ENCODE results near the gene ACTR1B. TPM values are rescaled to one million over a fixed set of nuclear protein-coding genes. Genes with fewer than 3 reads are reported as not detected.

The ACTR1B gene
- total RNA-seq, 1 experiment from 2014 or later: 33.8 TPM

DNA sequence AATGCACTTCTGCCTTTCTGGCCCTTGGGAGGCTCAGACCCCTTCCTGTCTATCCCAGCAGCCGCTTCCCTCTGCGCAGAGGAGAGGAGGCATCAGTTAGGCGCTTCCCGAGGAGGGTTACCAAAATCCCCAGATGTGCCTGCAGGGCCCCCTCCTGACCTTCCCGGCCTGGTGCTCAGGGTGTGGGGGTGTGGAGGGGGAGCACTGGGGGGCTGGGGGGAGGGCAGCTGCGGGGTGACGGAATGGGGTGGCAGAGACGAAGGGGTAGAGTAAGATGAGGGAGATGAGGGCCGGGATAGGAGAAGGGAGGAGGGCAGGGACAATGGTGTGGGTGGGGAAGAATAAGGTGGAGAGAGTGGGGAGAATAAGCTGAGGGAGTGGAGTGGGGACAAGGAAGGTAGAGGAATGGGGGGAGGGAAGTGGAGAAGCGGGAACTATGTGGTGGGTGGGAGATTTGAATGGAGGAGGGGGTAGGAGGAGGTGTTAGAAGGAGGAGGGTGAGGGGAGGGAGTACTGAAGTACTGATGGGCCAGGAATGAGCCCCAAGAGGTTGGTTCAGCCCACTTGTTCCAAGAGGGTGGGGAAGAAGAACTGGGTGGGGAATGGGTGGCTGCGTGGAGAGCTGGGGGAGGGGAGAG is 43.0 kb upstream of the ACTR1B start:
- TF ChIP-seq, protein P1, sequence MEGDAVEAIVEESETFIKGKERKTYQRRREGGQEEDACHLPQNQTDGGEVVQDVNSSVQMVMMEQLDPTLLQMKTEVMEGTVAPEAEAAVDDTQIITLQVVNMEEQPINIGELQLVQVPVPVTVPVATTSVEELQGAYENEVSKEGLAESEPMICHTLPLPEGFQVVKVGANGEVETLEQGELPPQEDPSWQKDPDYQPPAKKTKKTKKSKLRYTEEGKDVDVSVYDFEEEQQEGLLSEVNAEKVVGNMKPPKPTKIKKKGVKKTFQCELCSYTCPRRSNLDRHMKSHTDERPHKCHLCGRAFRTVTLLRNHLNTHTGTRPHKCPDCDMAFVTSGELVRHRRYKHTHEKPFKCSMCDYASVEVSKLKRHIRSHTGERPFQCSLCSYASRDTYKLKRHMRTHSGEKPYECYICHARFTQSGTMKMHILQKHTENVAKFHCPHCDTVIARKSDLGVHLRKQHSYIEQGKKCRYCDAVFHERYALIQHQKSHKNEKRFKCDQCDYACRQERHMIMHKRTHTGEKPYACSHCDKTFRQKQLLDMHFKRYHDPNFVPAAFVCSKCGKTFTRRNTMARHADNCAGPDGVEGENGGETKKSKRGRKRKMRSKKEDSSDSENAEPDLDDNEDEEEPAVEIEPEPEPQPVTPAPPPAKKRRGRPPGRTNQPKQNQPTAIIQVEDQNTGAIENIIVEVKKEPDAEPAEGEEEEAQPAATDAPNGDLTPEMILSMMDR (conservative IDR thresholded peaks at IDR 0.05): no peak
- Histone ChIP-seq H4K20me1 (ENCODE audit: control insufficient read depth, insufficient read depth, insufficient read length) (no peaks in the 10 kb centered on the region), H2BK20ac (ENCODE audit: low read depth, low read length, poor library complexity, severe bottlenecking) (no peak overlapping the region), H2AFZ (ENCODE audit: low read length) (no peak overlapping the region), H3K4ac (ENCODE audit: low read depth, low read length) (no peak overlapping the region), H2BK120ac (ENCODE audit: low read depth, low read length, poor library complexity, severe bottlenecking) (no peak overlapping the region), H3K4me1 (ENCODE audit: insufficient read depth, low read length) (no peaks in the 10 kb centered on the region), H3T11ph (ENCODE audit: low read length) (no peak overlapping the region), H2BK5ac (ENCODE audit: insufficient read length, low read length) (no peak overlapping the region), H3K23ac (ENCODE audit: insufficient read length, low read depth, low read length) (no peak overlapping the region), H2BK12ac (ENCODE audit: insufficient read length, low read depth, low read length) (no peak overlapping the region), H3K27me3 (ENCODE audit: insufficient read depth, low read length) (no peaks in the 10 kb centered on the region), H2BK15ac (ENCODE audit: low read depth, low read length) (no peak overlapping the region), H3K27ac (ENCODE audit: insufficient read length, low read depth, low read length) (no peak overlapping the region), H2AK5ac (ENCODE audit: insufficient read length, low read length) (no peak overlapping the region), H4K8ac (replicated peaks; ENCODE audit: insufficient read length, low read depth, low read length) (no peak overlapping the region), H3K79me2 (ENCODE audit: insufficient read depth, low read length) (no peaks in the 10 kb centered on the region), H3K56ac (ENCODE audit: insufficient read length, low read depth, low read length) (no peak overlapping the region), H3K18ac (ENCODE audit: insufficient read length, low read depth, low read length) (no peak overlapping the region), H3K14ac (ENCODE audit: insufficient read depth, low read length) (no peak overlapping the region; the same call in 1 of the 2 replicates), H3K79me1 (ENCODE audit: insufficient read depth, low read depth, low read length, poor library complexity, severe bottlenecking) (no peaks in the 10 kb centered on the region), H3K4me2 (ENCODE audit: insufficient read depth, insufficient read length, low read length) (no peak overlapping the region), H4K91ac (ENCODE audit: insufficient read length, low read depth, low read length) (no peak overlapping the region), H4K5ac (ENCODE audit: insufficient read length, low read depth, low read length) (no peak overlapping the region), H3K23me2 (ENCODE audit: insufficient read length, low read depth, low read length, poor library complexity, severe bottlenecking) (no peaks in the 10 kb centered on the region), H3K9ac (ENCODE audit: extremely low read depth, insufficient read length, low read length) (no peak overlapping the region), H3K9me3 (ENCODE audit: control insufficient read depth, low read depth, low read length) (no peaks in the 10 kb centered on the region)
- no peak overlapping the region for H3K27ac Mint-ChIP-seq
- peaks cover 2 to 4% of the 10 kb centered on the region in 2 experiments for H3K4me1 Mint-ChIP-seq
- H3K36me3 Mint-ChIP-seq (ENCODE audit: insufficient read depth in 1 of 3, low read depth in 3 of 3): peaks cover 0 to 4% (median 0%) of the 10 kb centered on the region in 3 experiments; a peak in 2 of 7 replicates
- DNase-seq: peak; percentile 18
- H3K27me3 Mint-ChIP-seq (ENCODE audit: low read depth): peaks cover 2% of the 10 kb centered on the region; the same call in 1 of the 2 replicates
- 100% methylated on average over 2 of the region's 11 CpGs for whole genome bisulfite sequencing (ENCODE audit: extremely low coverage, insufficient read length, low lambda C conversion rate)
- no peak overlapping the region for H3K4me3 Mint-ChIP-seq
- H3K9me3 Mint-ChIP-seq: peaks cover 0 to 2% of the 10 kb centered on the region in 2 experiments; a peak in 1 of 5 replicates
